Measurements from ENCODE around the gene CYP4F22.
"Not testable (repeated sequence)": the region's sequence is repeated elsewhere in the genome, so short reads cannot be mapped to it uniquely, and the experiment has no call there.

Gene CYP4F22

DNA sequence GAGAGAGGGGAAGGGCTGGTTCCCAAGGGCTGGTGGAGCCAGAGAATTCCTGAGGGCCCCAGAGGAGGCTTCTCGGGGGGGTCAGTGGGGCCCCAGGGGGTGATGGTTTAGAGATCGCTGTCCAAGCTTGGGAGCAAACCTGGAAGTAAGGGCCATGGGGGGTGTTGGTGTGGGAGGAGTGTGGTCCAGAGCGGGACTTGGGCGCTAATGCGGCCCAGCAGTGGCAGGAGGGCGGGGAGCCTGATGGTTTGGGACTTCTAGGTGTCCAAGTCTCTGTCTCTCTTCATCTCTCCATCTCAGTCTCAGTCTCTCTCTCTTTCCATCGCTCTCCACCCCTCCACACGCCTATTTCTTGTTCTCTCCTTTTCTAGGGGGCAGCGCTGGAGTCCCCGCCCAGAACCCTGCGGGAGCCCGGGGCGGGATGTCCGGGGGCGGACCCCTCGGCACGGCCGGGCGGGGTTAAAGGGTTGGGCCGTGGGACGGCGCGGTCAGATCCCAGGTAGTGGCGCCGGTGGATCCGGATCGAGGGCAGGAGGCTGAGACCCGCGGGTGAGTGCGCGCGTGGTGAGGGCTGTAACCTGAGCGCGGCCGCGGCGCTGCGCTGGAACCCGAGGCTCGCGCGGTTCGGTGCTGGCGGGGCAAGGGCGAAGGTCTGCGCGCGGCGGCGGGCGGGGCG is at the start of gene CYP4F22:
Gene CYP4F22, plus strand, starts transcription at position 491 of the 676 bp plus-strand sequence. CDS start 16,812 bp downstream, outside the sequence.
- DNase-seq (ENCODE audit: low read depth) = no peak

- no peak for DNase-seq (ENCODE audit: low read depth)
These were observed 46.6 kb upstream of the CYP4F22 start for GRCh38 chr19:15461694-15462093.

DNA sequence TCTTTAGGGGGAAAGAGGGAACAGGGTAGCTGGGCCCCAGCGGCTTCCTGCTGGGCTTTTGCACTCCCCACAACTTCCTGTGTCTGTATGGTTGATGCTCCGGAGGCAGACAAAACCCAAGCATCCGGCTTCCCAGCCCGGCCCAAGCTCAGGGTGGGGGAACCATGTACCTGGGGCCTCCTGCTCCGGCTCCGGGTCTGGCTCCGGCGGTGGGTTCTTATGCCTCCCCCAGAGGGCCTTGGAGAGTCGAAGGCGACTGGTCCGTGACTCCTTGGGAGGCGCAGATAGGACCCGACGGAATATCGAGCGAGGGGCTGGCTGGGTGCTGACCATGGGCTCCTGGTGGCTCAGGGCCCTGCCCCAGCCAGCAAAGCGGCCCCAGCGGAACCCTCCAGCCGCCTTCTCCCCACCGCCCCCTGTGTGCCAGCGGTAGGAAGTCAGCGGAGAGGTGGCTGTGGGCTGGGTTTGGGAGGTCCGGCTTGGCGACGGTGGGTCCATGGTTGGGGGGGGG is 44.4 kb upstream of the CYP4F22 start:
- no peak for DNase-seq (ENCODE audit: low read depth)

DNA sequence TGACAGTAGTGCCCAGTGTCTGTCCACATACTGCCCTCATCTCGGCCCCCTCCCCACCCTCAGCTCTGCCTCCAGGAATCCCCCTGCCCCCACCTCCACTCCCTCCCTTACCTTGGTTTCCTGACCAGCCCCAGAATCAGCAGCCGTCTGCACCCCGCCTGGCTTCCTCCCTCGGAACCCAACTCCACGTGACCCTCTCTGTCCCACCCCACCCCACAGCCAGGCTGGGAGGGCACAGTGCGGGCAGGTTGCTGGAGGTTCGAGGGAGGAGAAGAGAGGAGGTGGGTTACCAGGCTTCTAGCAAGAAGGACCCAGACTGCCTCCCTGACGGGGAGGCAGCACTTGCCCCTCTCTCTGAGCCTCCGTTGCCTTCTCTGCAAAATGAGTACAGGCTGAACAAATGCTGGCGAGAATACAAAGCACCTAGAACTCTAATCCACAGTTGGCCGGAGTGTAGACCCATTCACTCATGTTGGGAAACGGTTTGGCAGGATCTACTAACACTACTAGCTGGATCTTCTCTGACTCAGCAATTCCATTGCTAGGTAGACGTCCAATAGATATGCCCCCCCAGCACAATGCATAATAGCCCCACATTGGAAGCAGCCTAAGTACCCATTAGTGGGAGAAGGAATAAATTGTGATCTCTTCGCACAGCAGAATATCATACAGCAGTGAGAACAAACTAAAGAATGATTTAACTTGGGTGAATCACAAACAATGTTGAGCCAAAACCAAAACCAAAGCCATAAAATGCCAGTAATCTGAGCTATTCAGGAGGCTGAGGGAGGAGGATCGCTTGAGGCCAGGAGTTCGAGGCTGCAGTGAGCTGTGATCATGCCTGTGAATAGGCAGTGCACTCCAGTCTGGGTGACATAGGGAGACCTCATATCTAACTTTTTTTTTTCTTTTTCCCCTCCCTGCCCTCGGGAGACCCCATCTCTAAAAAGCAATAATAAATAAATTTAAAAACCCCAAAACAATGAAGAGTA is 43.6 kb upstream of the CYP4F22 start, which contains the start of gene RASAL3:
Gene RASAL3, minus strand, starts transcription at position 151 of the 992 bp plus-strand sequence. CDS start 186 bp downstream, outside the sequence.
- DNase-seq (ENCODE audit: low read depth) = no peak

DNA sequence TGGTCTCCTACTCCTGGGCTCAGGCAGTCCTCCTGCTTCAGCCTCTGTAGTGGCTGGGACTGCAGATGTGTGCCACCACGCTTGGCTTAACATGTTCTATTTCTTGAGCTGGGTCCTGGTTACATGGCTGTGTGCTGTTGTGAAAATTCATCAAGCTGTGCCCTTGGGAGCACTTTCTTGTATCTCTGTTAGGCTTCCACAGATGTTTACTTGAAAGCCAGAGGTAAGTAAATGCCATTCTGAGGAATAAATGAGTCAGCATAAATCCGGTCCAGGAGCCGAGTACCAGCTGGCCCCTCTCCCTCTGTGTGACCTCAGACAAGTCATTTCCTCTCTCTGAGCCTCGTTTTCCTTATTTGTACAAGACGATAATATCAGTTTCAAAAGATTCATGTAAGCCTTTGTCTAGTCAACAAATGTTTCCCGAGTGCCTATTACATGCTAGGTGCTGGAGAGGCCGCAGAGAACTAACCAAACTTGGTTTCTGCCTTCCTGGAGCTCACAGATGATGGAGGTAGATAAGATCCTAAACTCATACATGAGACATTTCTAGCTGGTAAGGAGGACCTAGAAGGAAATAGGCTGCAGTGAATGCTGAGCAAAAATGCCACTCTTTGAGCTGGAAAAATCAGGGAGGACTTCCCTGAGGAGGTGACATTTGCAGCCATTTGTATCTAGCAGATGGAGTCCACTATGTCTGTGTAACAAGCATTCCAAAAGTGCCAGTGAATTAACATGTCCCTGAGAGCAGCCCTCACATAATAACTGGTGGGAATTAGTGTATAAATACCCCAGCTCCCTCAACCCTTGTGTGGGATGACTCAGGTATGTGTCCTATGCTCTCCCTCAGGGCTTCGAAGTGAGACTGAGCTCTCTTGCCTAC is 41.2 kb upstream of the CYP4F22 start:
- peak; percentile 37 for DNase-seq (ENCODE audit: low read depth)

GRCh38 chr19:15467734-15468214 is 40.6 kb upstream of the CYP4F22 start:
- no peak for DNase-seq (ENCODE audit: low read depth)

DNA sequence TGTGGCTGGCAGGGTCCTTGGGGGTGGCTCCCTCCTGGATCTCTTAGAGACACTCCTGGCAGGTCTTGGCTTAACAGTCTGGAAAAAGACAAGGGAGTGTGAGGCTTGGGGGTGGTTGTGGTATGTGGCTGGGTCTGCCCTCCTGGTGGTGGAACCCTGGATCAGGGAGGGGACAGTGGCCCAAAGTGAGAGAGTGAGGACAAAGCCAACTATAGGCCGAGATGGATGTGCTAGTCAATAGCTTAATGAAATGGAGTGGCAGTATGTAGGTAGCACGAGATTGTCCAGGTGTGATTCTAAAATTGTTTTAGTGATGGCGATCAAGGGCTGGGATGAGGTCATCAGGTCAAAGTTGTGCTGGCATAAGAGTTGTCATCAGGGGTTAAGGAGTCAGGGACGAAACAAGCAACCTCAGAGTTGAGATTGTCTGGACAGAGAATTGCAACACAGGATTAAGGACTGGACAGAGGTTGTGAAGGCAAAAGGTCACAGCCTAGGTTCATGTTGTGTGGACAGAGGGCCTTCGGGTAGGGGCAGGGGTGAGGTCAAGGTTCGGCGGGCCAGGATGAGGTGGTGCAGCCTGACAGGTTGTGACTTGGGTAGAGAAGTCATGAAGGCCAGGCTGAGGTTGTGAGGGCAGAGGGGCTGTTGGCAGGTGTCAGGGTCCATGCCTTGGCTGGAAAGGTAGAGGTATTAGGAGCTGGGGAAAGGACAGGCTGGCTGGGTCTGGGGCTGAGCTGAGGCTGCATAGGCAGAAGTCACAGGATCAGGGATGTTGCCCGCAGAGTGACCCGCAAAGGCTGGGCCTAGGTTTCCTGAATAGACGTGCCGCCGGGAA is 39.4 kb upstream of the CYP4F22 start:
- no peak for DNase-seq (ENCODE audit: low read depth)

- DNase-seq (ENCODE audit: low read depth) = no peak
These were observed 38.6 kb upstream of the CYP4F22 start for GRCh38 chr19:15469513-15470297.

DNA sequence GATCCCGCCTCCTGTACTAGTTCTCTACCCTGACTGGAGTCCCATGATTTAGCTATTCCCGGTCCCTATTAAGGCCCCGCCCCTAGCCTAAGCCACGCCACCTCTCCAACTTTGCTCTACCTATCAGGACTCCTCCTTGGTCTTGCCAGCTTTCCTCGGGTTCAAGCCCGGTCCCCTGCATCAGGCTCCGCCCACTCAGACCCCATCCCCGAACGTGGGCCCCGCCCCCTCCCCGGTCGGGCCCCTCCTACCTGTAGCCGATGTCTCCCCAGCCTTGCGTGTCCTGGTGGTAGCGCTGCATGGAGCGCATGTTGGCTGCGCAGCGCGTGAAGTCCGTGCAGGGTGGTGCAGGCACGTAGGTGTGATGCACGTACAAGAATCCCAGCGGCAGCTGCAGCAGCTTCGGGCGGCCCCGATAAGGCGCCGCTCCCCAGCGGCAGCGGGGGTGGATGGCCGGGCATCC is 36.7 kb upstream of the CYP4F22 start:
- DNase-seq (ENCODE audit: low read depth) = no peak

- DNase-seq (ENCODE audit: low read depth) = not testable (repeated sequence)
These were observed 34.5 kb upstream of the CYP4F22 start for GRCh38 chr19:15473821-15474220.

- DNase-seq (ENCODE audit: low read depth) = no peak
These were observed 33.2 kb upstream of the CYP4F22 start for GRCh38 chr19:15475169-15475568.

DNA sequence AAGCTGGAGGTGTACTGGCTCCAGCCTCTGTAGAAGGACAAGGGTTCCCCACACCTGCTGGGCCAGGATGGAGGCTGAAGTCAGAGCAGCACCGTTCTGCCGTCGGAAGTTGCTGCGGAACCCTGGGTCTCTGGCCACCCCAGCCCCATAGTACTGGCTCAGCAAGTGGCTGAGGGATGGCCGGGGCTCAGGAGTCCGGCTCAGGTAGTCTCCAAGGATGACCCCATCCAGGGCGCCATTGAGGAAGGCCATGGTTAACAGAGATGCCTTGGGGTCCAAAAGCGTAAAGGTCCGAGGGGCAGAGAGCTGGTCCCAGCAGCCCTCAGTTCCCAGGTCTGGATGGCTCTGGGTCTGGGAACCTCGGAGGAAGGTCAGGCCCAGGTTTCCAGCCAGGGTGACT is 32.7 kb upstream of the CYP4F22 start:
- DNase-seq (ENCODE audit: low read depth) = no peak

- DNase-seq (ENCODE audit: low read depth) = no peak
These were observed 32.0 kb upstream of the CYP4F22 start for GRCh38 chr19:15476325-15476724.

GRCh38 chr19:15479391-15480345 is 28.7 kb upstream of the CYP4F22 start, which contains the start of gene PGLYRP2:
PGLYRP2 (minus strand) TSS chr19:15479501; CDS start chr19:15479371, 130 bp downstream.
- no peak for DNase-seq (ENCODE audit: low read depth)

DNA sequence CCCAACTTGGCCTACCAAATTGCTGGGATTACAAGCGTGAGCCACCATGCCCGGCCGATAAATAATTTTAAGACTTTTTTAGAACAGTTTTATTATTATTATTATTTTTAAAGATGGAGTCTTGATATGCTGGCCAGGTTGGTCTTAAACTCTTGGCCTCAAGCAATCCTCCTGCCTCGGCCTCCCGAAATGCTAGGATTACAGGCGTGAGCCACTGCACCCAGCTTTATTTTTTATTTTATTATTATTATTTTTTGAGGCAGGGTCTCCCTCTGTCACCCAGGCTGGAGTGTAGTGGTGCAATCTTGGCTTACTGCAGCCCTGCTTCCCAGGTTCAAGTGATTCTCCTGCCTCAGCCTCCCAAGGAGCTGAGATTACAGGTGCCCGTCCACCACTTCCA is 27.3 kb upstream of the CYP4F22 start:
- not testable (repeated sequence) for DNase-seq (ENCODE audit: low read depth)

DNA sequence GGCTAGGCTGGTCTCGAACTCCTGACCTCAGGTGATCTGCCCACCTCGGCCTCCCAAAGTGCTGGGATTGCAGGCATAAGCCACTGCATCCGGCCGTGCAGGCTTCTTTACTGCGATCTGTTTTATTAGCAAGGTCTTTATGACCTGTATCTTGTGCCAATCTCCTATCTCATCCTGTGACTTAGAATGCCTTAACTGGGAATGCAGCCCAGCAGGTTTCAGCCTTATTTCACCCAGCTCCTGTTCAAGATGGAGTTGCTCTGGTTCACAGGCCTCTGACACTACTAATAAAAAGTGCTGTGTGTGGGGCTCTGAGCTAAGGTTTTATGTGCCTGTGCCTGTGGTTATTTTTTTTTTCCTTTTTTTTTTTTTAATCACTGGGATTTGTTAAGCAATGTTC is 22.6 kb upstream of the CYP4F22 start:
- not testable (repeated sequence) for DNase-seq (ENCODE audit: low read depth)

- no peak for DNase-seq (ENCODE audit: low read depth)
These were observed 21.3 kb upstream of the CYP4F22 start for GRCh38 chr19:15487038-15487437.

- no peak for DNase-seq (ENCODE audit: low read depth)
These were observed 19.7 kb upstream of the CYP4F22 start for GRCh38 chr19:15488489-15489226.
